T-cell (primary cell): ENCODE data around the gene CETP. TPM values are rescaled to one million over a fixed set of nuclear protein-coding genes. Genes with fewer than 3 reads are reported as not detected.

ENCODE experiments used
- ATAC-seq, 4 experiments: fragments of 200-7000 bp in 3 of 4; fragments of 150-1000 bp in 1 of 4; cut with Tn5 transposase; replicated peaks in 1 of 4; 1 replicate in 3 of 4; 2 replicates in 1 of 4; pipeline ENCODE4 v1.10.0; 2021; ENCODE audit warnings: moderate library complexity in 3 of 4, mild to moderate bottlenecking in 2 of 4, moderate number of reproducible peaks in 1 of 4
- CTCF ChIA-PET, 2 donors: fragments of 300-600 bp; sonication (Branson Sonifier 250); formaldehyde crosslinking; loops; one replicate each; lab custom pipeline; 2022; ENCODE audit warnings: antibody characterized with exemption in 2 of 2; lab: Charles Lee
- POLR2A ChIA-PET, 2 donors: fragments of 300-600 bp; sonication (Branson Sonifier 250); formaldehyde crosslinking; loops; one replicate each; lab custom pipeline; 2022; ENCODE audit warnings: antibody characterized with exemption in 2 of 2; lab: Charles Lee
- DNase-seq, 35 experiments: peaks; one replicate each; pipeline versions ENCODE4 v3.0.0 to v3.0.0-alpha.2; 2013 to 2023
- H3K27ac ChIP-seq: one replicate; pipeline ENCODE4 v1.5.1; 2013; ENCODE audit warnings: low read length
- H3K27me3 ChIP-seq, 2 experiments: replicated peaks in 1 of 2; 1 replicate in 1 of 2; 2 replicates in 1 of 2; pipeline versions ENCODE4 v1.6.1 to v1.7.0; 2013; ENCODE audit warnings: low read length in 1 of 2, mixed read lengths in 1 of 2; ENCODE audit not compliant: control insufficient read depth in 2 of 2, insufficient read depth in 2 of 2; ENCODE audit errors: extremely low read depth in 1 of 2
- H3K36me3 ChIP-seq, 2 donors: 1 replicate in 1 of 2; 2 replicates in 1 of 2; pipeline versions ENCODE4 v1.6.1 to v1.7.0; 2013; ENCODE audit warnings: low read length in 1 of 2; ENCODE audit not compliant: control insufficient read depth in 2 of 2, insufficient read depth in 1 of 2; ENCODE audit errors: extremely low read depth in 1 of 2
- H3K4me1 ChIP-seq, 2 experiments: 1 replicate in 1 of 2; 2 replicates in 1 of 2; pipeline versions ENCODE4 v1.6.1 to v1.7.0; 2013; ENCODE audit warnings: low read length in 2 of 2, mixed read lengths in 1 of 2; ENCODE audit not compliant: insufficient read depth in 2 of 2, control insufficient read depth in 1 of 2; ENCODE audit errors: extremely low read depth in 1 of 2
- H3K4me3 ChIP-seq, 2 donors: 1 replicate in 1 of 2; 2 replicates in 1 of 2; pipeline versions ENCODE4 v1.5.1 to v1.7.0; 2013; ENCODE audit warnings: mild to moderate bottlenecking in 2 of 2, low read length in 1 of 2, moderate library complexity in 1 of 2; ENCODE audit not compliant: control insufficient read depth in 1 of 2; ENCODE audit errors: extremely low read depth in 1 of 2
- H3K9me3 ChIP-seq: 2 replicates; pipeline ENCODE4 v1.7.0; 2013
- H3K27ac Mint-ChIP-seq, 2 donors: one replicate each; pipeline ENCODE4 v1.8.0; 2020 to 2021; ENCODE audit warnings: mild to moderate bottlenecking in 2 of 2, mixed read lengths in 2 of 2
- H3K27me3 Mint-ChIP-seq, 2 donors: one replicate each; pipeline ENCODE4 v1.8.0; 2021 to 2022; ENCODE audit warnings: mixed read lengths in 2 of 2
- H3K36me3 Mint-ChIP-seq: one replicate; pipeline ENCODE4 v1.8.0; 2021; ENCODE audit warnings: mixed read lengths
- H3K4me1 Mint-ChIP-seq, 3 donors: one replicate each; pipeline ENCODE4 v1.8.0; 2020 to 2022; ENCODE audit warnings: mixed read lengths in 3 of 3, mild to moderate bottlenecking in 1 of 3
- H3K4me3 Mint-ChIP-seq, 3 donors: one replicate each; pipeline ENCODE4 v1.8.0; 2020 to 2022; ENCODE audit warnings: mild to moderate bottlenecking in 3 of 3, mixed read lengths in 3 of 3, moderate library complexity in 3 of 3
- H3K9me3 Mint-ChIP-seq, 3 donors: one replicate each; pipeline ENCODE4 v1.8.0; 2020 to 2022; ENCODE audit warnings: mixed read lengths in 3 of 3
- WGBS: methylation state at CpG from one replicate; pipeline ENCODE4 v1.1.5; 2013; ENCODE audit warnings: missing lambda C conversion rate; ENCODE audit not compliant: insufficient coverage; 5-methylcytosine and 5-hydroxymethylcytosine counted together
- total RNA-seq, 35 experiments: library from RNA in 6 of 35; stranded (reverse) in 6 of 35; fragments of 120-200 nt in 1 of 35; gene quantifications; one replicate each; pipeline versions ENCODE4 v1.2.1 to v1.2.4 and lab custom pipeline; 2013 to 2026

The CETP gene
- total RNA-seq (under 1 TPM in 3 of 5 donors, not detected in 2; 0.18 to 0.25 (median 0.19) TPM), total RNA-seq (lab: John Stamatoyannopoulos, UW) (0 to 0.34 (median 0.06) reads per million in 29 experiments)
- total RNA-seq (2013), result 0.09 TPM

GRCh38 chr16:56961851-56962281 lies at the start of gene CETP:
TSS of gene CETP (plus strand) at chr16:56961950. CDS start at chr16:56961980, 30 bp downstream.
- H3K27me3 Mint-ChIP-seq, result no peaks in the 10 kb centered on the region
- 96% methylated on average over 11 of the region's 12 CpGs for WGBS
- ATAC-seq, result no peak
- no peaks in the 10 kb centered on the region for H3K9me3 Mint-ChIP-seq
- CTCF ChIA-PET, result interaction anchor here in 1 of 2 donors (0.7 kb wide), 2 partner anchors 62 to 80 kb away, joined by 3 to 4 read pairs; no protein-coding TSS in a partner anchor
- H3K27ac Mint-ChIP-seq, result no peak within 1 kb of the TSS
- H3K36me3 Mint-ChIP-seq, result no peaks in the 10 kb centered on the region
- POLR2A ChIA-PET, result no interaction called here
- Histone ChIP-seq H3K4me3 (no peak within 1 kb of the TSS), H3K27me3 (no peaks in the 10 kb centered on the region), H3K9me3 (no peaks in the 10 kb centered on the region), H3K4me1 (peaks cover 9 to 17% of the 10 kb centered on the region in 2 experiments), H3K36me3 (peaks cover 0 to 3% of the 10 kb centered on the region in 2 donors), H3K27ac (no peak within 1 kb of the TSS)
- no peak for DNase-seq
- no peak within 1 kb of the TSS for H3K4me3 Mint-ChIP-seq
- H3K4me1 Mint-ChIP-seq, result peaks cover 21 to 22% (median 22%) of the 10 kb centered on the region in 3 donors

- H3K9me3 ChIP-seq, result no peaks in the 10 kb centered on the region
- ChIA-PET POLR2A (no interaction called here), CTCF (no interaction called here)
- Mint-ChIP-seq H3K36me3 (no peaks in the 10 kb centered on the region), H3K27me3 (peaks cover 0 to 6% of the 10 kb centered on the region in 2 donors), H3K4me3 (no peak overlapping the region), H3K9me3 (no peaks in the 10 kb centered on the region), H3K4me1 (peaks cover 24 to 44% (median 35%) of the 10 kb centered on the region in 3 donors), H3K27ac (peak overlapping the region in 1 of 2 donors; percentile 29)
- H3K27me3 ChIP-seq, result peaks cover 0 to 9% of the 10 kb centered on the region in 2 experiments
- ATAC-seq (no peak), DNase-seq (no peak)
- H3K4me1 ChIP-seq, result peaks cover 7 to 34% of the 10 kb centered on the region in 2 experiments
- no peaks in the 10 kb centered on the region for H3K36me3 ChIP-seq
- no peak overlapping the region for H3K4me3 ChIP-seq
- WGBS, result 78% methylated on average over 9 of the region's 18 CpGs
- H3K27ac ChIP-seq, result no peak overlapping the region
Measured at GRCh38 chr16:56912746-56913708, 48.7 kb upstream of the CETP start.

- H3K9me3 Mint-ChIP-seq, result no peaks in the 10 kb centered on the region
- peaks cover 0 to 6% of the 10 kb centered on the region in 2 donors for H3K27me3 Mint-ChIP-seq
- CTCF ChIA-PET, result no interaction called here
- no peaks in the 10 kb centered on the region for H3K36me3 ChIP-seq
- 100% methylated on average over 6 of the region's 7 CpGs for WGBS
- H3K27me3 ChIP-seq, result peaks cover 0 to 9% of the 10 kb centered on the region in 2 experiments
- H3K4me1 ChIP-seq, result peaks cover 7 to 34% of the 10 kb centered on the region in 2 experiments
- ATAC-seq (no peak), DNase-seq (no peak)
- no peak overlapping the region for H3K4me3 Mint-ChIP-seq
- peaks cover 26 to 52% (median 35%) of the 10 kb centered on the region in 3 donors for H3K4me1 Mint-ChIP-seq
- H3K27ac ChIP-seq, result no peak overlapping the region
- POLR2A ChIA-PET, result no interaction called here
- H3K27ac Mint-ChIP-seq, result no peak overlapping the region
- H3K4me3 ChIP-seq, result no peak overlapping the region
- H3K36me3 Mint-ChIP-seq, result no peaks in the 10 kb centered on the region
- no peaks in the 10 kb centered on the region for H3K9me3 ChIP-seq
Measured at GRCh38 chr16:56914896-56915295, 46.9 kb upstream of the CETP start.

GRCh38 chr16:56915336-56916119 lies 46.2 kb upstream of the CETP start:
- Histone ChIP-seq H3K27ac (no peak overlapping the region), H3K4me1 (peaks cover 7 to 31% of the 10 kb centered on the region in 2 experiments), H3K36me3 (no peaks in the 10 kb centered on the region), H3K27me3 (peaks cover 0 to 9% of the 10 kb centered on the region in 2 experiments), H3K4me3 (no peak overlapping the region), H3K9me3 (no peaks in the 10 kb centered on the region)
- ATAC-seq, result no peak
- no peak for DNase-seq
- Mint-ChIP-seq H3K27me3 (peaks cover 0 to 6% of the 10 kb centered on the region in 2 donors), H3K36me3 (no peaks in the 10 kb centered on the region), H3K4me3 (no peak overlapping the region), H3K9me3 (no peaks in the 10 kb centered on the region), H3K4me1 (peaks cover 25 to 48% (median 30%) of the 10 kb centered on the region in 3 donors), H3K27ac (peak overlapping the region in 1 of 2 donors; percentile 23)
- ChIA-PET POLR2A (no interaction called here), CTCF (no interaction called here)
- WGBS, result 99% methylated on average over 12 of the region's 13 CpGs

- H3K9me3 ChIP-seq, result no peaks in the 10 kb centered on the region
- WGBS, result 20% methylated on average over 1 of the region's 5 CpGs
- H3K36me3 ChIP-seq, result no peaks in the 10 kb centered on the region
- H3K27ac Mint-ChIP-seq, result peak overlapping the region; percentile 63 to 74
- H3K4me1 ChIP-seq, result peaks cover 2 to 19% of the 10 kb centered on the region in 2 experiments
- CTCF ChIA-PET, result interaction anchor here (0.6 kb wide), 2 partner anchors 31 to 149 kb away, joined by 3 read pairs; no protein-coding TSS in a partner anchor
- no peaks in the 10 kb centered on the region for H3K9me3 Mint-ChIP-seq
- H3K4me1 Mint-ChIP-seq, result peaks cover 16 to 36% (median 21%) of the 10 kb centered on the region in 3 donors
- POLR2A ChIA-PET, result no interaction called here
- H3K36me3 Mint-ChIP-seq, result no peaks in the 10 kb centered on the region
- DNase-seq, result peak in 5 of 35 experiments; percentile 6 to 64 (median 16)
- no peak overlapping the region for H3K4me3 ChIP-seq
- H3K27ac ChIP-seq, result peak overlapping the region; percentile 86
- H3K4me3 Mint-ChIP-seq, result peak overlapping the region in 1 of 3 donors; percentile 25
- peaks cover 0 to 6% of the 10 kb centered on the region in 2 donors for H3K27me3 Mint-ChIP-seq
- ATAC-seq, result peak; percentile 55 to 85 (median 67)
- peaks cover 0 to 6% of the 10 kb centered on the region in 2 experiments for H3K27me3 ChIP-seq
Measured at GRCh38 chr16:56916571-56917403, 45.0 kb upstream of the CETP start.
